Suprapubic skin (tissue), 4 donors: ENCODE results near the gene MYO7B. TPM values are rescaled to one million over a fixed set of nuclear protein-coding genes. Genes with fewer than 3 reads are reported as not detected.

Source experiments
- DNase-seq, 2 donors: peaks; one replicate each; pipeline ENCODE4 v3.0.0-alpha.2; 2019; ENCODE audit warnings: low spot score in 2 of 2
- H3K27ac ChIP-seq: fragments of 200-600 bp; sonication (generic); one replicate; pipeline ENCODE4 v1.5.1; 2019
- H3K27me3 ChIP-seq: fragments of 200-600 bp; sonication (generic); one replicate; pipeline ENCODE4 v1.5.1; 2019
- H3K36me3 ChIP-seq: fragments of 200-600 bp; sonication (generic); one replicate; pipeline ENCODE4 v1.5.1; 2019
- H3K4me1 ChIP-seq: fragments of 200-600 bp; sonication (generic); one replicate; pipeline ENCODE4 v1.5.1; 2019
- H3K4me3 ChIP-seq: fragments of 200-600 bp; sonication (generic); one replicate; pipeline ENCODE4 v1.5.1; 2019; ENCODE audit warnings: mild to moderate bottlenecking
- H3K9me3 ChIP-seq: fragments of 200-600 bp; sonication (generic); one replicate; pipeline ENCODE4 v1.5.1; 2019
- CTCF ChIP-seq, 2 donors: fragments of 200-600 bp in 1 of 2; fragments of 450-650 bp in 1 of 2; sonication (generic) in 1 of 2; IDR thresholded peaks; one replicate each; pipeline ENCODE4 v1.5.1; 2016 to 2019; ENCODE audit warnings: antibody characterized with exemption in 2 of 2, mild to moderate bottlenecking in 1 of 2, moderate library complexity in 1 of 2
- EP300 ChIP-seq: sonication (generic); formaldehyde crosslinking; IDR thresholded peaks from one replicate; pipeline ENCODE4 v1.6.1; 2017; ENCODE audit warnings: antibody characterized with exemption
- POLR2A ChIP-seq, 2 donors: fragments of 450-650 bp; IDR thresholded peaks; one replicate each; pipeline ENCODE4 v1.6.1; 2017; ENCODE audit warnings: antibody characterized with exemption in 2 of 2, mild to moderate bottlenecking in 2 of 2, moderate library complexity in 2 of 2
- POLR2AphosphoS5 ChIP-seq, 3 donors: sonication (generic); formaldehyde crosslinking; IDR thresholded peaks; one replicate each; pipeline ENCODE4 v1.6.1; 2017; ENCODE audit warnings: antibody characterized with exemption in 3 of 3
- WGBS: methylation state at CpG from one replicate; pipeline ENCODE4 v1.1.5; 2018; 5-methylcytosine and 5-hydroxymethylcytosine counted together
- total RNA-seq, 4 donors: library from RNA; depleted of rRNA; stranded (reverse); fragments of >200 nt; gene quantifications; one replicate each; pipeline ENCODE4 v1.1.0, GENCODE V29; 2016

Gene MYO7B
- total RNA-seq, 4 donors from 2014 or later: 0.72 to 4.7 (median 3.6) TPM

GRCh38 chr2:127514485-127514884 is 21.0 kb upstream of the MYO7B start:
- TF ChIP-seq CTCF (IDR thresholded peaks at IDR 0.05) (no peak), POLR2AphosphoS5 (IDR thresholded peaks at IDR 0.05) (no peak), POLR2A (IDR thresholded peaks at IDR 0.05) (no peak), EP300 (no peak)

GRCh38 chr2:127515383-127515915 is 20.0 kb upstream of the MYO7B start:
- Histone ChIP-seq H3K9me3 (no peaks in the 10 kb centered on the region), H3K27me3 (no peaks in the 10 kb centered on the region), H3K27ac (peak overlapping the region; percentile 72), H3K36me3 (peaks cover 32% of the 10 kb centered on the region), H3K4me1 (peaks cover 12% of the 10 kb centered on the region), H3K4me3 (no peak overlapping the region)
- TF ChIP-seq POLR2A (IDR thresholded peaks at IDR 0.05): no peak
- WGBS: 68% methylated on average over 6 of the region's 6 CpGs
- no peak for DNase-seq

More at GRCh38 chr2:127514485-127514884, 21.0 kb upstream of the MYO7B start:
- DNase-seq: no peak
- Histone ChIP-seq H3K4me3 (no peak overlapping the region), H3K36me3 (peaks cover 23% of the 10 kb centered on the region), H3K27ac (no peak overlapping the region), H3K9me3 (no peaks in the 10 kb centered on the region), H3K27me3 (no peaks in the 10 kb centered on the region), H3K4me1 (peaks cover 12% of the 10 kb centered on the region)
- 98% methylated on average over 13 of the region's 13 CpGs for WGBS

GRCh38 chr2:127516041-127516762 is 19.3 kb upstream of the MYO7B start:
- DNase-seq: peak in 1 of 2 donors; percentile 83
- Histone ChIP-seq H3K4me1 (peaks cover 12% of the 10 kb centered on the region), H3K27me3 (no peaks in the 10 kb centered on the region), H3K27ac (peak overlapping the region; percentile 72), H3K4me3 (no peak overlapping the region), H3K9me3 (no peaks in the 10 kb centered on the region), H3K36me3 (peaks cover 36% of the 10 kb centered on the region)
- TF ChIP-seq CTCF (IDR thresholded peaks at IDR 0.05) (no peak), POLR2A (IDR thresholded peaks at IDR 0.05) (no peak), EP300 (no peak), POLR2AphosphoS5 (IDR thresholded peaks at IDR 0.05) (no peak)
- whole genome bisulfite sequencing: 61% methylated on average over 14 of the region's 14 CpGs

- Histone ChIP-seq H3K4me1 (peaks cover 12% of the 10 kb centered on the region), H3K27me3 (no peaks in the 10 kb centered on the region), H3K9me3 (no peaks in the 10 kb centered on the region), H3K4me3 (no peak overlapping the region), H3K36me3 (peaks cover 43% of the 10 kb centered on the region), H3K27ac (no peak overlapping the region)
- no peak for DNase-seq
- TF ChIP-seq CTCF (IDR thresholded peaks at IDR 0.05): no peak
- TF ChIP-seq POLR2AphosphoS5 (IDR thresholded peaks at IDR 0.05): no peak
- TF ChIP-seq POLR2A (IDR thresholded peaks at IDR 0.05): no peak
- no peak for TF ChIP-seq EP300
- WGBS: 80% methylated on average over 2 of the region's 2 CpGs
Observed at GRCh38 chr2:127517465-127517864, 18.0 kb upstream of the MYO7B start.

GRCh38 chr2:127520424-127520823 is 15.1 kb upstream of the MYO7B start:
- Histone ChIP-seq H3K36me3 (peaks cover 39% of the 10 kb centered on the region), H3K27ac (no peak overlapping the region), H3K27me3 (no peaks in the 10 kb centered on the region), H3K4me3 (no peak overlapping the region), H3K9me3 (no peaks in the 10 kb centered on the region), H3K4me1 (peaks cover 19% of the 10 kb centered on the region)
- no peak for TF ChIP-seq POLR2AphosphoS5 (IDR thresholded peaks at IDR 0.05)
- TF ChIP-seq POLR2A (IDR thresholded peaks at IDR 0.05): no peak
- no peak for TF ChIP-seq CTCF (IDR thresholded peaks at IDR 0.05)
- no peak for TF ChIP-seq EP300
- 93% methylated on average over 4 of the region's 4 CpGs for WGBS
- no peak for DNase-seq
